Activated CD8-positive, alpha-beta memory T cell treated with anti-CD3 and anti-CD28 coated beads, Interleukin-2, amount 50 U/mL, for 24 hours (primary cell): ENCODE data around the gene TRPM6.

Source experiments
- DNase-seq: peaks from one replicate; pipeline ENCODE4 v3.0.0-alpha.2; 2020; ENCODE audit errors: extremely low read depth

Gene TRPM6

GRCh38 chr9:74711341-74711740 is 176.4 kb downstream of the TRPM6 start:
- no peak for DNase-seq

- DNase-seq, result no peak
Measured at GRCh38 chr9:74697535-74697934, 190.2 kb downstream of the TRPM6 start.

DNA sequence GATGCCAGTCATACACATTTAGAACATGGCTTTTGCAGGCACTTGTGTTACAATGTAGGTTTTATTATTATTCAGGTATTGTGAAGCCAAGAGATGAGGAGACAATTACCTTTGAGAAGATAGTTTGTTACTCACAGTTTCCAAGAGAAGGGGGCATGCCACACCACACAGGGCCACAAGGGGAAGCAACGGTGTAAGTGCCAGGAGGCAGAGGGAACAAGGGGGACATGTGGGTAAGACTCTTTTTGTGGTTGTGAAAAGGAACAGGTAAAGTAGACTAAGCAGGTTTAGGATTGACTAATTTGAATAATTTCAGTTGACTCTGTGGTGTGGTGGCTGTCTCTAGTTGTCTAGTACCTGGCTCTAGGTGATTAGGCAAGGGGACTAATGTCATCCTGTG is 191.2 kb downstream of the TRPM6 start:
- no peak for DNase-seq

- DNase-seq, result no peak
Measured at GRCh38 chr9:74691058-74691457, 196.7 kb downstream of the TRPM6 start.

GRCh38 chr9:74683322-74683721 is 204.4 kb downstream of the TRPM6 start:
- no peak for DNase-seq

- DNase-seq, result no peak
Measured at GRCh38 chr9:74681906-74682305, 205.8 kb downstream of the TRPM6 start.

DNA sequence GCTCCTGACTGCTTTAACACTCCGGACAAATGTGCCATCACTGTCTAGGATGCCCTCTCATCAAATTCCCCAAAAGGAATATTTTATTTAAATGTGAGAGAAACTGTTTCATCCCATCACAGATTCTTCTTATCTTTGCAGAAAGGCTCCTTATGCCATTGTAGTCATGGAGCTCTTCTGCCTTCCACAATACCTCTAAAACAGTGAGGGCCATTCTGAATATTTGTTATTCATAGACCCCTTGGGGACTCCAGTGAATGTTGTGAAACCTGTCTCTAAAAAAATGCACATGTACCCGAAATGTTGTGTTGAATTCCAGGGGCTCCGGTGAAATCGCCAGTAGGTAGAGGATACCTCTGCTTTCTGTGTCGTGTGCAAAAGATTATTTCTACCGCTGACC is 213.6 kb downstream of the TRPM6 start:
- DNase-seq, result no peak
